ENCODE results near the gene PLCB1. TPM values are rescaled to one million over a fixed set of nuclear protein-coding genes. Genes with fewer than 3 reads are reported as not detected.

The PLCB1 gene
- total and polyA plus RNA-seq, 10 of the 15 experiments (the other 5 are each of a cell fraction or from before 2014, with no cell fraction given), result 0.05 to 5.3 (median 0.17) TPM; not detected in 1

DNA sequence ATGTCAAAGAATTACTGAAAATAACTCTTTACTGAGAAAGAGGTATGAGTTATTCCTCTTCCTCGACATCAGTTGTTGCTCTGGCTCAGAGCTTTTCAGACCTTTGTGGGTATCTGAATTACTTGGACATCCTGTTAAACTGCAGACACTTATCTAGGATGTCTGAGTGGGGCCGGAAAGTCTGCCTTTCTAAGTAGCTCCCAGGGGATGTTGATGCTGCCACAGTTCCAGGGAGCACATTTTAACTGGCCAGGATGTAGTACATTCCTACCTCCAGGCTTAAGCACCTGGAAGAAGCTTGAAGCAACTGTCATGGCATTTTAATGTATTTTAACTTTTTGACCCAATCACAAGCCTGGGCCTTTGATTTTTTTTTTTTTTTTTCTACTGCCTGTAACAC, 671.0 kb downstream of the PLCB1 start:
- in situ Hi-C loops (cut with MboI), result no loop called here
- H3K4me2 ChIP-seq (ENCODE audit: control insufficient read depth, insufficient read depth), result no peak overlapping the region
- ChIA-PET SMC1A (ENCODE audit: uncharacterized antibody, unreplicated experiment) (no interaction called here), CTCF (interaction anchor here (1.3 kb wide), 1 partner anchor 10 kb away, joined by 4 read pairs; no protein-coding TSS in a partner anchor), RAD21 (ENCODE audit: unreplicated experiment) (no interaction called here), POLR2A (no interaction called here)
- no peak overlapping the region for H3K9ac ChIP-seq (ENCODE audit: control insufficient read depth, insufficient read depth, low read length)
- no peak for ATAC-seq
- H3K79me2 ChIP-seq (ENCODE audit: control insufficient read depth, insufficient read depth, low read length), result no peaks in the 10 kb centered on the region
- BruUV-seq (replicated peaks), result no TSS peak
- 45% methylated on average over 2 of the region's 2 CpGs for WGBS (ENCODE audit: insufficient coverage, insufficient replicate concordance, low lambda C conversion rate, missing lambda C conversion rate)
- no peak for TF ChIP-seq NFIC (IDR thresholded peaks at IDR 0.05; ENCODE audit: low read depth, low read length)
- TF ChIP-seq RFX5 (IDR thresholded peaks at IDR 0.05; ENCODE audit: low read depth, low read length), result no peak
- H3K4me3 ChIP-seq, result no peak overlapping the region
- H3K27me3 ChIP-seq (replicated peaks in 1 of 2; ENCODE audit: control insufficient read depth in 2 of 2, insufficient read depth in 2 of 2, low read length in 1 of 2), result no peaks in the 10 kb centered on the region
- intact Hi-C loops (cut with micrococcal nuclease; ENCODE audit: unreplicated experiment), result no loop called here
- H3K36me3 ChIP-seq (ENCODE audit: control insufficient read depth in 2 of 2, insufficient read depth in 2 of 2, low read length in 1 of 2), result no peaks in the 10 kb centered on the region
- FAIRE-seq, result no peak
- H3K27ac ChIP-seq (ENCODE audit: control insufficient read depth, insufficient read depth), result no peak overlapping the region
- no peaks in the 10 kb centered on the region for H3K4me1 ChIP-seq (ENCODE audit: control insufficient read depth, insufficient read depth, low read length)
- no peak for DNase-seq (ENCODE audit: low read depth, low spot score)
- no peaks in the 10 kb centered on the region for H3K9me3 ChIP-seq (replicated peaks; ENCODE audit: control insufficient read depth, insufficient read depth, low read length)
- H2AFZ ChIP-seq (ENCODE audit: control insufficient read depth, low read depth, low read length), result no peak overlapping the region
- no peaks in the 10 kb centered on the region for H4K20me1 ChIP-seq (ENCODE audit: control insufficient read depth, insufficient read depth)

DNA sequence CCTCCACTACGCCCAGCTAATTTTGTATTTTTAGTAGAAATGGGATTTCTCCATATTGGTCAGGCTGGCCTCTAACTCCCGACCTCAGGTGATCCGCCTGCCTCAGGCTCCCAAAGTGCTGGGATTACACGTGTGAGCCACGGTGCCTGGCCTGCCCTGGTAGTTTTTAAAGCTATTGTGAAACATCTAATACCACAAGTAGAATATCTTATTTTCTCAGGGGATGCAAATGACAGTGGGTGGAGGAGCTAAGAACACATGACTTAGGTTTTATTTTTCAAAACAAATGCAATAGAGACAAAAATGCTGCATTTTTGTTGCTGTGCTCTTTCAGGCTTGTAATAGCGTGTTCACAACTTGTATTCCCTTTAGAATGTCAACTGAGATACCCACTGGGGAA, 671.9 kb downstream of the PLCB1 start:
- in situ Hi-C loops (cut with MboI), result no loop called here
- intact Hi-C loops (cut with micrococcal nuclease; ENCODE audit: unreplicated experiment), result no loop called here
- H4K20me1 ChIP-seq (ENCODE audit: control insufficient read depth, insufficient read depth), result no peaks in the 10 kb centered on the region
- H3K9me3 ChIP-seq (replicated peaks; ENCODE audit: control insufficient read depth, insufficient read depth, low read length), result no peaks in the 10 kb centered on the region
- H3K9ac ChIP-seq (ENCODE audit: control insufficient read depth, insufficient read depth, low read length), result no peak overlapping the region
- no peak overlapping the region for H3K4me3 ChIP-seq
- no peak overlapping the region for H2AFZ ChIP-seq (ENCODE audit: control insufficient read depth, low read depth, low read length)
- CTCF ChIA-PET, result no interaction called here
- no peak for DNase-seq (ENCODE audit: low read depth, low spot score)
- H3K4me2 ChIP-seq (ENCODE audit: control insufficient read depth, insufficient read depth), result no peak overlapping the region
- no peak for ATAC-seq
- WGBS (ENCODE audit: insufficient coverage, insufficient replicate concordance, low lambda C conversion rate, missing lambda C conversion rate), result 32% methylated on average over 6 of the region's 6 CpGs
- SMC1A ChIA-PET (ENCODE audit: uncharacterized antibody, unreplicated experiment), result no interaction called here
- POLR2A ChIA-PET, result interaction anchor here (0.6 kb wide), 1 partner anchor 405 kb away, joined by 3 read pairs; no protein-coding TSS in a partner anchor
- H3K79me2 ChIP-seq (ENCODE audit: control insufficient read depth, insufficient read depth, low read length), result no peaks in the 10 kb centered on the region
- no peaks in the 10 kb centered on the region for H3K27me3 ChIP-seq (replicated peaks in 1 of 2; ENCODE audit: control insufficient read depth in 2 of 2, insufficient read depth in 2 of 2, low read length in 1 of 2)
- no peak for FAIRE-seq
- RAD21 ChIA-PET (ENCODE audit: unreplicated experiment), result no interaction called here
- no peak overlapping the region for H3K27ac ChIP-seq (ENCODE audit: control insufficient read depth, insufficient read depth)
- TF ChIP-seq EED (IDR thresholded peaks at IDR 0.05; ENCODE audit: low read depth) (no peak), ASH2L (IDR thresholded peaks at IDR 0.05; ENCODE audit: borderline replicate concordance, low read depth) (no peak), GATAD2B (conservative IDR thresholded peaks at IDR 0.05; ENCODE audit: low read depth) (no peak)
- TF ChIP-seq, protein P1, sequence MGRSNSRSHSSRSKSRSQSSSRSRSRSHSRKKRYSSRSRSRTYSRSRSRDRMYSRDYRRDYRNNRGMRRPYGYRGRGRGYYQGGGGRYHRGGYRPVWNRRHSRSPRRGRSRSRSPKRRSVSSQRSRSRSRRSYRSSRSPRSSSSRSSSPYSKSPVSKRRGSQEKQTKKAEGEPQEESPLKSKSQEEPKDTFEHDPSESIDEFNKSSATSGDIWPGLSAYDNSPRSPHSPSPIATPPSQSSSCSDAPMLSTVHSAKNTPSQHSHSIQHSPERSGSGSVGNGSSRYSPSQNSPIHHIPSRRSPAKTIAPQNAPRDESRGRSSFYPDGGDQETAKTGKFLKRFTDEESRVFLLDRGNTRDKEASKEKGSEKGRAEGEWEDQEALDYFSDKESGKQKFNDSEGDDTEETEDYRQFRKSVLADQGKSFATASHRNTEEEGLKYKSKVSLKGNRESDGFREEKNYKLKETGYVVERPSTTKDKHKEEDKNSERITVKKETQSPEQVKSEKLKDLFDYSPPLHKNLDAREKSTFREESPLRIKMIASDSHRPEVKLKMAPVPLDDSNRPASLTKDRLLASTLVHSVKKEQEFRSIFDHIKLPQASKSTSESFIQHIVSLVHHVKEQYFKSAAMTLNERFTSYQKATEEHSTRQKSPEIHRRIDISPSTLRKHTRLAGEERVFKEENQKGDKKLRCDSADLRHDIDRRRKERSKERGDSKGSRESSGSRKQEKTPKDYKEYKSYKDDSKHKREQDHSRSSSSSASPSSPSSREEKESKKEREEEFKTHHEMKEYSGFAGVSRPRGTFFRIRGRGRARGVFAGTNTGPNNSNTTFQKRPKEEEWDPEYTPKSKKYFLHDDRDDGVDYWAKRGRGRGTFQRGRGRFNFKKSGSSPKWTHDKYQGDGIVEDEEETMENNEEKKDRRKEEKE (IDR thresholded peaks at IDR 0.05), result no peak
- H3K36me3 ChIP-seq (ENCODE audit: control insufficient read depth in 2 of 2, insufficient read depth in 2 of 2, low read length in 1 of 2), result no peaks in the 10 kb centered on the region
- BruUV-seq (replicated peaks), result no TSS peak
- H3K4me1 ChIP-seq (ENCODE audit: control insufficient read depth, insufficient read depth, low read length), result no peaks in the 10 kb centered on the region
